LNCAP (cell line): Measurements from ENCODE around the gene RUNDC1.

ENCODE experiments used
- TF ChIP-seq, protein P1 (sequence below): fragments of 450-650 bp; IDR thresholded peaks from 2 replicates; pipeline ENCODE4 v1.5.1; 2017; ENCODE audit warnings: mild to moderate bottlenecking

RUNDC1 gene

DNA sequence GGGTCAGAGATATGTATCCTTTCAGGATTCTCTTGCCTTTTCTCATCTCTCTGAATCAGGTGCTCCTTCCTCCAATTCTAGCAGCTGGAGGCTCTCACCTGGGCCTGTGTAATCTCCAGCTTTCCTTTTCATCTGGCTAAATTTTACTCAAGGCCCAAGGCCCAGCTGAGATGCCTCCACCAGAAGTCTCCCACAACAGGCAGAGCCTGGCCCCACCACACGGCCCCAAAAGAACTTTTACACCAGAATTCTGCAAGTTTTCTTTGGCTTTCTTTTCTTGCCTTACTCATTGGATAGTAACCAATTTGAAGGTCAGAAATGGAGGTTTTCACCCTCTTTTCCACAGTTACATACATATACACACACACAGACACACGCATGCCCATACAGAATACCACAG lies 59.3 kb downstream of the RUNDC1 start:
- TF ChIP-seq, protein P1, sequence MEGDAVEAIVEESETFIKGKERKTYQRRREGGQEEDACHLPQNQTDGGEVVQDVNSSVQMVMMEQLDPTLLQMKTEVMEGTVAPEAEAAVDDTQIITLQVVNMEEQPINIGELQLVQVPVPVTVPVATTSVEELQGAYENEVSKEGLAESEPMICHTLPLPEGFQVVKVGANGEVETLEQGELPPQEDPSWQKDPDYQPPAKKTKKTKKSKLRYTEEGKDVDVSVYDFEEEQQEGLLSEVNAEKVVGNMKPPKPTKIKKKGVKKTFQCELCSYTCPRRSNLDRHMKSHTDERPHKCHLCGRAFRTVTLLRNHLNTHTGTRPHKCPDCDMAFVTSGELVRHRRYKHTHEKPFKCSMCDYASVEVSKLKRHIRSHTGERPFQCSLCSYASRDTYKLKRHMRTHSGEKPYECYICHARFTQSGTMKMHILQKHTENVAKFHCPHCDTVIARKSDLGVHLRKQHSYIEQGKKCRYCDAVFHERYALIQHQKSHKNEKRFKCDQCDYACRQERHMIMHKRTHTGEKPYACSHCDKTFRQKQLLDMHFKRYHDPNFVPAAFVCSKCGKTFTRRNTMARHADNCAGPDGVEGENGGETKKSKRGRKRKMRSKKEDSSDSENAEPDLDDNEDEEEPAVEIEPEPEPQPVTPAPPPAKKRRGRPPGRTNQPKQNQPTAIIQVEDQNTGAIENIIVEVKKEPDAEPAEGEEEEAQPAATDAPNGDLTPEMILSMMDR: no peak

DNA sequence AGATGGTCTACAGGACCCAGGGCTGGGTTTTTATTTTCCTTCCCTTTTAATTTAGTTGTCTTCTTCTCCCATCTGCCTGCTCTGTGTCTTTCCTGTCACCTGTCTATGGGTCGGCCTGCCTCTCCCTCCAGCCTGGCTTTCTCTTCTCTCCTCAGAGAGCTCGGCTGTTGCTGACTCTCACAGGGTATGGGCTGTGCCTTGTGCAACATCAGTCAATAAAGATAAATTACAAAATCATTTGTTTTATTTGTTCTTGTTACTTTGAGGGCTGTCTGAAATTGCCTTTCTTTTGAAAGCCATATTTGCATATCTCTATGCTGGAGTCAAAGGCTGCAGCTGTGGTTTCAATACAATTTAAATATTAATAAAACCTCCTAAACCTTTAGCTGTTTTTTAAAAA lies 60.3 kb downstream of the RUNDC1 start:
- TF ChIP-seq, protein P1: no peak

DNA sequence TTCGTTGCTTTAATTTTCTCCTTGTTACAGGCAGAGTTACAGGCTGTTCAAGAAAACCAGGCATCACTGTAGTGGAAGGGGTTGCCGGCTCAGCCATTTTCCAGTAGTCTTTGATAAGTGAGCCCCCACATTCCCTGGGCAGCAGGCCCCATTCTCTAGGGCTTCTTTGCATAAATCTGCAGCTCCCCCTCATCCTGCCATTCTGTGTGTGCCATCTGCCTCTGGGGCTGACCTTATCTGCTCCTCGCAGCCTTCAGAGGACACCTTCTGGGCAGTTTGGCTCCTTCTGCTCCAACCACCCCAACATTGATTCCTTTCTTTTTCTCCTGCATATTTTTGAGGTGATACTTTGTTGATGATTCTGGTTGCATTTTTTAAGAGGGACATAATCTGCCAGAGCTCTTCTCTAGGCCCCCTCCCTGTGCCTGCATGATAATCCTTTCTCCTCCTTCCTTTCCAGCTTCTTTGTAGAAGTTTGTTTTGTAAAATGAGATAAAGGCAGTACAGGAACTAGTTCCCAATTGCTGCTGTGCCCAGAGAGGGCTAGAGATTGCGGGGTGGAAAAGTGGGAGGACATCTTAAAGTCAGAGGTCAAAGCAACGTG lies 61.8 kb downstream of the RUNDC1 start:
- TF ChIP-seq, protein P1: no peak
